PC-3 (cell line): ENCODE results near the gene FBXW5. TPM values are rescaled to one million over a fixed set of nuclear protein-coding genes. Genes with fewer than 3 reads are reported as not detected.

ENCODE experiments used
- ATAC-seq: fragments of 200-7000 bp; cut with Tn5 transposase; 2 replicates; pipeline ENCODE4 v1.9.1; 2020; ENCODE audit warnings: mild to moderate bottlenecking, moderate library complexity
- BruUV-seq: library from RNA; stranded (reverse); fragments of 400-500 nt; replicated peaks from 2 replicates; lab custom pipeline; 2021; lab: Mats Ljungman, UMichigan
- CTCF ChIA-PET: fragments of 300-600 bp; sonication (Branson Sonifier 250); formaldehyde crosslinking; loops from one replicate; lab custom pipeline; 2022; ENCODE audit warnings: antibody characterized with exemption; lab: Charles Lee
- POLR2A ChIA-PET: fragments of 300-600 bp; sonication (Branson Sonifier 250); formaldehyde crosslinking; loops from one replicate; lab custom pipeline; 2022; ENCODE audit warnings: antibody characterized with exemption; ENCODE audit not compliant: unreplicated experiment; lab: Charles Lee
- DNase-seq: peaks from one replicate; pipeline ENCODE4 v3.0.0-alpha.2; 2015
- H2AFZ ChIP-seq: fragments of 300-600 bp; sonication (generic); 2 replicates; pipeline ENCODE4 v1.6.0; 2016; ENCODE audit warnings: antibody characterized with exemption, low read length
- H3F3A ChIP-seq: fragments of 300-600 bp; sonication (generic); one replicate; pipeline ENCODE4 v1.6.0; 2017; ENCODE audit warnings: antibody characterized with exemption, low read length, control low read depth, mild to moderate bottlenecking; ENCODE audit not compliant: unreplicated experiment
- H3K27ac ChIP-seq: fragments of 300-600 bp; sonication (generic); 2 replicates; pipeline ENCODE4 v1.5.1; 2016; ENCODE audit warnings: mild to moderate bottlenecking, low read length
- H3K27me3 ChIP-seq: fragments of 300-600 bp; sonication (generic); 2 replicates; pipeline ENCODE4 v1.6.1; 2016; ENCODE audit warnings: low read length, mixed read lengths
- H3K36me3 ChIP-seq: fragments of 300-600 bp; sonication (generic); 2 replicates; pipeline ENCODE4 v1.6.1; 2016; ENCODE audit warnings: low read depth, mixed run types, low read length, mixed read lengths
- H3K4me1 ChIP-seq: fragments of 300-600 bp; sonication (generic); 2 replicates; pipeline ENCODE4 v1.5.1; 2016; ENCODE audit warnings: low read length; ENCODE audit not compliant: insufficient read depth
- H3K4me2 ChIP-seq: fragments of 300-600 bp; sonication (generic); 2 replicates; pipeline ENCODE4 v1.6.0; 2016; ENCODE audit warnings: low read length
- H3K4me3 ChIP-seq: fragments of 300-600 bp; sonication (generic); 2 replicates; pipeline ENCODE4 v1.5.1; 2016; ENCODE audit warnings: mild to moderate bottlenecking, low read length, mixed read lengths
- H3K79me2 ChIP-seq: fragments of 300-600 bp; sonication (generic); 2 replicates; pipeline ENCODE4 v1.6.1; 2017; ENCODE audit warnings: low read length, mixed read lengths
- H3K9ac ChIP-seq: fragments of 300-600 bp; sonication (generic); 2 replicates; pipeline ENCODE4 v1.6.0; 2016; ENCODE audit warnings: mild to moderate bottlenecking, low read length
- H3K9me2 ChIP-seq: fragments of 300-600 bp; sonication (generic); replicated peaks from 2 replicates; pipeline ENCODE4 v1.6.1; 2016; ENCODE audit warnings: mixed run types, low read length, mixed read lengths
- H3K9me3 ChIP-seq: fragments of 300-600 bp; sonication (generic); 2 replicates; pipeline ENCODE4 v1.6.1; 2016; ENCODE audit warnings: low read length, mixed read lengths
- H4K20me1 ChIP-seq: fragments of 300-600 bp; sonication (generic); 2 replicates; pipeline ENCODE4 v1.6.1; 2016; ENCODE audit warnings: low read length, mixed read lengths
- EZH2 ChIP-seq: fragments of 300-600 bp; sonication (generic); IDR thresholded peaks from one replicate; pipeline ENCODE4 v1.6.1; 2017; ENCODE audit warnings: antibody characterized with exemption, mild to moderate bottlenecking, low read length; ENCODE audit not compliant: unreplicated experiment
- EZH2phosphoT487 ChIP-seq: fragments of 300-600 bp; sonication (generic); IDR thresholded peaks from 2 replicates; pipeline ENCODE4 v1.6.1; 2018; ENCODE audit warnings: mild to moderate bottlenecking, antibody characterized with exemption, low read length, borderline replicate concordance
- intact Hi-C: fragments of 100-400 bp; cut with micrococcal nuclease; formaldehyde crosslinking; loops from 2 replicates; pipeline ENCODE4 v1.9.0; 2023
- total RNA-seq: library from RNA; depleted of rRNA; stranded (reverse); fragments of >200 nt; gene quantifications from 2 replicates; pipeline ENCODE4 v1.2.3, GENCODE V29; 2014
- TF ChIP-seq, protein P1 (sequence below): fragments of 300-600 bp; sonication (generic); conservative IDR thresholded peaks from 2 replicates; pipeline ENCODE4 v1.5.1; 2017; ENCODE audit warnings: antibody characterized with exemption, low read depth, mild to moderate bottlenecking, low read length

FBXW5 gene
- total RNA-seq, 1 experiment from 2014 or later, result 138 TPM

DNA sequence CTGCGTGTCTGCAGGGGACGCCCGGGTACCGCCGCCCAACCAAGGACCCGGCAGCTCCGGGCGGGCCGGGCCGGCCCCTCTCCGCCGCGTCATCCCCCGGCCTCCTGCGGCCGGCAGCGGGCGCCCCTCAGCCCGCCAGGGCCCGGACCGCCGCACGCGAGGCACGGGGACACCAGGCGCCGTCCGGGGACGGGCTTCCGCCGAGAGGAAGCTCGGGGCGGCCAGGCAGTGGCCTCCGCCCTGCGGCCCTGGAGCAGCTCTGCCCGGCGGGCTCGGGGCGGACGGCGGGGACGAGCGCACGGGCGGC lies 373 bp downstream of the FBXW5 start:
- Histone ChIP-seq H2AFZ (no peak overlapping the region), H3K9me2 (no peaks in the 10 kb centered on the region), H3K27ac (no peak overlapping the region), H3K4me3 (peak overlapping the region; percentile 71), H3K79me2 (peaks cover 26% of the 10 kb centered on the region), H4K20me1 (no peaks in the 10 kb centered on the region), H3K27me3 (no peaks in the 10 kb centered on the region), H3F3A (no peaks in the 10 kb centered on the region), H3K4me2 (peak overlapping the region; percentile 98), H3K36me3 (no peaks in the 10 kb centered on the region; the same call in 1 of the 2 replicates), H3K9me3 (no peaks in the 10 kb centered on the region), H3K4me1 (peaks cover 9% of the 10 kb centered on the region; the same call in 1 of the 2 replicates), H3K9ac (peak overlapping the region; percentile 83)
- POLR2A ChIA-PET, result interaction anchor here (0.5 to 0.6 kb wide), 2 partner anchors 48 to 219 kb away, joined by 5 to 6 read pairs; partner anchors contain the start of gene PAXX
- DNase-seq, result peak; percentile 31
- CTCF ChIA-PET, result interaction anchor here (1.1 kb wide), 1 partner anchor 52 kb away, joined by 3 read pairs; the partner anchor contains the start of gene CLIC3
- ATAC-seq, result peak; percentile 50
- BruUV-seq, result no TSS peak
- TF ChIP-seq EZH2 (no peak), EZH2phosphoT487 (no peak)
- TF ChIP-seq, protein P1, sequence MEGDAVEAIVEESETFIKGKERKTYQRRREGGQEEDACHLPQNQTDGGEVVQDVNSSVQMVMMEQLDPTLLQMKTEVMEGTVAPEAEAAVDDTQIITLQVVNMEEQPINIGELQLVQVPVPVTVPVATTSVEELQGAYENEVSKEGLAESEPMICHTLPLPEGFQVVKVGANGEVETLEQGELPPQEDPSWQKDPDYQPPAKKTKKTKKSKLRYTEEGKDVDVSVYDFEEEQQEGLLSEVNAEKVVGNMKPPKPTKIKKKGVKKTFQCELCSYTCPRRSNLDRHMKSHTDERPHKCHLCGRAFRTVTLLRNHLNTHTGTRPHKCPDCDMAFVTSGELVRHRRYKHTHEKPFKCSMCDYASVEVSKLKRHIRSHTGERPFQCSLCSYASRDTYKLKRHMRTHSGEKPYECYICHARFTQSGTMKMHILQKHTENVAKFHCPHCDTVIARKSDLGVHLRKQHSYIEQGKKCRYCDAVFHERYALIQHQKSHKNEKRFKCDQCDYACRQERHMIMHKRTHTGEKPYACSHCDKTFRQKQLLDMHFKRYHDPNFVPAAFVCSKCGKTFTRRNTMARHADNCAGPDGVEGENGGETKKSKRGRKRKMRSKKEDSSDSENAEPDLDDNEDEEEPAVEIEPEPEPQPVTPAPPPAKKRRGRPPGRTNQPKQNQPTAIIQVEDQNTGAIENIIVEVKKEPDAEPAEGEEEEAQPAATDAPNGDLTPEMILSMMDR, result no peak
- intact Hi-C loops, result loop anchor here (2.0 kb wide), 1 partner anchor 57 kb away; the partner anchor contains the start of gene TRAF2

DNA sequence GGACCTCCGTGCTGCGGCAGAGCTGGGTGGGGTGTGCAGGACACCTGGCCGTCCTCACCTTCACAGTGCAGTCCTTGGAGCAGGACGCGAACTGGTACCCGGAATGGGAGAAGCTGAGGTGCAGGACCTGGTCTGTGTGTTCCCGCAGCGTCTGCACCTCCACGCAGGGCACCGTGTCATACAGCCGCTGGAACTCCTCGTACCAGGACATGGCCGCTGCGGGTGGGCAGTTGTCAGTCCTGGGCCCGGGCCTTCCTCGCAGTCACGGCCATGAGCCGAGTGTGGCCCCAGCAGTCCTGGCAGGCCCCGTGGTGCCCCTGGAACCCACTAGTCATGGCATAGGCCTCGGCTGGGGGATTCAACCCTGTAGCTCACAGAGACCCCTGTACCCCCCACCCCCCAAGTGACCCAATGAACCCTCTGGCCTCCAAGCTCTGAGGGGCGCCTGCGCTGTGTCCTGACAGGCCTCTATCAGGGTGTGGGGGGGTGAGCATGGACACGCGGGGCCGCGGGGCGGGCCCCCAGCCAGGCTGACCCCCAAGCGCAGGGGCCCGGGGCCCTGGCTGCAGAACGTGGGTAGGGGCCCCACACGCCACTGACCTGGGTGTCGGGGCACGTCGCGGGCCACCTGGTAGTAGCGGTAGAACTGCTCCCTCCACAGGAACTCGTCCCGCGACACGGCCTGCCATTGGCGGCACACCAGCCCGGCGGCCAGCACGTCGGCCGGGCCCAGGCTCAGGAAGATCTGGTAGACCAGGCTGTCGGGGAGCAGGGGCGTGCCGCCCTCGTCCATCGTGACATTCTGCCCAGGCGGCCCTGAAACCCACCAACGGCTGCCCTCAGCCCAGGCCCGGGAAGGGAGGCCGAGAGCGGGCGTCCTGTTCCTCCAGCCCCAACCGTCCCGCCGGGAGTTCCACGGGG lies 987 bp downstream of the FBXW5 start:
- CTCF ChIA-PET, result interaction anchor here (1.1 kb wide), 1 partner anchor 53 kb away, joined by 3 read pairs; the partner anchor contains the start of gene CLIC3
- Histone ChIP-seq H3F3A (no peaks in the 10 kb centered on the region), H3K4me2 (peak overlapping the region; percentile 98), H3K9me3 (no peaks in the 10 kb centered on the region), H3K79me2 (peaks cover 26% of the 10 kb centered on the region), H3K9ac (peak overlapping the region; percentile 83), H3K27me3 (no peaks in the 10 kb centered on the region), H2AFZ (no peak overlapping the region), H3K4me3 (peak overlapping the region; percentile 71), H3K36me3 (no peaks in the 10 kb centered on the region; the same call in 1 of the 2 replicates), H3K4me1 (peaks cover 6% of the 10 kb centered on the region; the same call in 1 of the 2 replicates), H3K9me2 (no peaks in the 10 kb centered on the region), H4K20me1 (no peaks in the 10 kb centered on the region), H3K27ac (no peak overlapping the region)
- DNase-seq, result peak; percentile 18
- POLR2A ChIA-PET, result interaction anchor here (0.5 kb wide), 1 partner anchor 49 kb away, joined by 6 read pairs; the partner anchor contains the start of gene PAXX
- TF ChIP-seq, protein P1, result no peak
- no peak for TF ChIP-seq EZH2phosphoT487
- TF ChIP-seq EZH2, result no peak
- intact Hi-C loops, result loop anchor here (2.0 kb wide), 1 partner anchor 57 kb away; the partner anchor contains the start of gene TRAF2
- ATAC-seq, result peak; percentile 23
- BruUV-seq, result TSS peak; percentile 27
